ENCODE measurements around the gene C14orf119.

C14orf119 gene

GRCh38 chr14:23115039-23115731, 19.9 kb downstream of the C14orf119 start:
- no peak overlapping the region for H3K27ac ChIP-seq
- no peaks in the 10 kb centered on the region for H3K36me3 ChIP-seq
- no peaks in the 10 kb centered on the region for H3K27me3 ChIP-seq
- no peaks in the 10 kb centered on the region for H4K20me1 ChIP-seq
- no peak overlapping the region for H3K9ac ChIP-seq
- no peak overlapping the region for H3K4me3 ChIP-seq
- peak overlapping the region; percentile 28; the same call in 1 of the 2 replicates for H3K4me2 ChIP-seq
- H3K9me3 ChIP-seq: no peaks in the 10 kb centered on the region
- no peak for TF ChIP-seq Cebpa-rat (IDR thresholded peaks at IDR 0.05)
- peaks cover 46% of the 10 kb centered on the region for H3K4me1 ChIP-seq

GRCh38 chr14:23115918-23116317, 20.6 kb downstream of the C14orf119 start:
- Histone ChIP-seq H3K9ac (no peak overlapping the region), H3K36me3 (no peaks in the 10 kb centered on the region), H4K20me1 (no peaks in the 10 kb centered on the region), H3K27ac (no peak overlapping the region), H3K4me3 (no peak overlapping the region), H3K9me3 (no peaks in the 10 kb centered on the region), H3K27me3 (no peaks in the 10 kb centered on the region), H3K4me1 (peaks cover 54% of the 10 kb centered on the region), H3K4me2 (no peak overlapping the region)
- TF ChIP-seq Cebpa-rat (IDR thresholded peaks at IDR 0.05): no peak

GRCh38 chr14:23117371-23118020, 22.2 kb downstream of the C14orf119 start:
- Histone ChIP-seq H3K27ac (peak overlapping the region; percentile 90), H3K4me1 (peaks cover 64% of the 10 kb centered on the region), H3K9ac (peak overlapping the region; percentile 76; the same call in 1 of the 2 replicates), H3K36me3 (no peaks in the 10 kb centered on the region), H4K20me1 (no peaks in the 10 kb centered on the region), H3K27me3 (no peaks in the 10 kb centered on the region), H3K9me3 (no peaks in the 10 kb centered on the region), H3K4me2 (peak overlapping the region; percentile 99), H3K4me3 (no peak overlapping the region)
- TF ChIP-seq Cebpa-rat (IDR thresholded peaks at IDR 0.05): no peak

- H3K4me2 ChIP-seq: peak within 1 kb of the TSS; percentile 99
- H4K20me1 ChIP-seq: no peaks in the 10 kb centered on the region
- no peak for TF ChIP-seq Cebpa-rat (IDR thresholded peaks at IDR 0.05)
- H3K9ac ChIP-seq: peak within 1 kb of the TSS; percentile 76
- no peaks in the 10 kb centered on the region for H3K9me3 ChIP-seq
- H3K27me3 ChIP-seq: no peaks in the 10 kb centered on the region
- H3K36me3 ChIP-seq: no peaks in the 10 kb centered on the region
- H3K4me3 ChIP-seq: peak within 1 kb of the TSS; percentile 54
- H3K4me1 ChIP-seq: peaks cover 64% of the 10 kb centered on the region
- H3K27ac ChIP-seq: peak within 1 kb of the TSS; percentile 90
These were observed 23.4 kb downstream of the C14orf119 start, which contains the start of gene CEBPE for GRCh38 chr14:23118506-23119362. CEBPE (minus strand) TSS chr14:23119255; CDS start chr14:23119091, 164 bp downstream.

- Histone ChIP-seq H3K9ac (peak overlapping the region; percentile 76), H3K4me3 (peak overlapping the region; percentile 54), H3K27me3 (no peaks in the 10 kb centered on the region), H3K9me3 (no peaks in the 10 kb centered on the region), H3K27ac (peak overlapping the region; percentile 90), H3K4me2 (peak overlapping the region; percentile 99), H3K36me3 (no peaks in the 10 kb centered on the region), H4K20me1 (no peaks in the 10 kb centered on the region), H3K4me1 (peaks cover 63% of the 10 kb centered on the region)
- TF ChIP-seq Cebpa-rat (IDR thresholded peaks at IDR 0.05): no peak
These were observed 24.3 kb downstream of the C14orf119 start for GRCh38 chr14:23119363-23120327.

GRCh38 chr14:23120541-23121251, 25.4 kb downstream of the C14orf119 start:
- TF ChIP-seq Cebpa-rat (IDR thresholded peaks at IDR 0.05): no peak
- H3K4me2 ChIP-seq: peak overlapping the region; percentile 99
- H3K36me3 ChIP-seq: no peaks in the 10 kb centered on the region
- H3K4me1 ChIP-seq: peaks cover 53% of the 10 kb centered on the region
- H3K4me3 ChIP-seq: peak overlapping the region; percentile 54; the same call in 1 of the 2 replicates
- no peaks in the 10 kb centered on the region for H3K9me3 ChIP-seq
- no peaks in the 10 kb centered on the region for H4K20me1 ChIP-seq
- H3K9ac ChIP-seq: peak overlapping the region; percentile 76
- H3K27ac ChIP-seq: peak overlapping the region; percentile 90
- no peaks in the 10 kb centered on the region for H3K27me3 ChIP-seq

GRCh38 chr14:23121361-23121771, 26.1 kb downstream of the C14orf119 start:
- Histone ChIP-seq H3K27ac (peak overlapping the region; percentile 55), H4K20me1 (no peaks in the 10 kb centered on the region), H3K9me3 (no peaks in the 10 kb centered on the region), H3K4me3 (peak overlapping the region; percentile 32; the same call in 1 of the 2 replicates), H3K27me3 (no peaks in the 10 kb centered on the region), H3K4me1 (peaks cover 51% of the 10 kb centered on the region), H3K4me2 (peak overlapping the region; percentile 99), H3K9ac (peak overlapping the region; percentile 35; the same call in 1 of the 2 replicates), H3K36me3 (no peaks in the 10 kb centered on the region)
- TF ChIP-seq Cebpa-rat (IDR thresholded peaks at IDR 0.05): no peak

- Histone ChIP-seq H3K4me1 (peaks cover 49% of the 10 kb centered on the region), H3K4me2 (0 out of 2 replicates have a peak overlapping the region, but pooled peaks have one; percentile 99), H3K9ac (no peak overlapping the region), H3K27ac (no peak overlapping the region; the same call in 1 of the 2 replicates), H3K27me3 (no peaks in the 10 kb centered on the region), H4K20me1 (no peaks in the 10 kb centered on the region), H3K9me3 (no peaks in the 10 kb centered on the region), H3K4me3 (no peak overlapping the region), H3K36me3 (no peaks in the 10 kb centered on the region)
- TF ChIP-seq Cebpa-rat (IDR thresholded peaks at IDR 0.05): no peak
These were observed 26.8 kb downstream of the C14orf119 start for GRCh38 chr14:23122086-23122485.
